HG03159 (cell line): ENCODE data around the gene OXTR.
"Not testable (repeated sequence)": the region's sequence is repeated elsewhere in the genome, so short reads cannot be mapped to it uniquely, and the experiment has no call there.

Experiments used
- ATAC-seq: cut with Tn5 transposase; IDR thresholded peaks from one replicate; pipeline ENCODE4 v1.9.1; 2021; ENCODE audit warnings: mild to moderate bottlenecking, moderate library complexity; ENCODE audit not compliant: unreplicated experiment

The OXTR gene

DNA sequence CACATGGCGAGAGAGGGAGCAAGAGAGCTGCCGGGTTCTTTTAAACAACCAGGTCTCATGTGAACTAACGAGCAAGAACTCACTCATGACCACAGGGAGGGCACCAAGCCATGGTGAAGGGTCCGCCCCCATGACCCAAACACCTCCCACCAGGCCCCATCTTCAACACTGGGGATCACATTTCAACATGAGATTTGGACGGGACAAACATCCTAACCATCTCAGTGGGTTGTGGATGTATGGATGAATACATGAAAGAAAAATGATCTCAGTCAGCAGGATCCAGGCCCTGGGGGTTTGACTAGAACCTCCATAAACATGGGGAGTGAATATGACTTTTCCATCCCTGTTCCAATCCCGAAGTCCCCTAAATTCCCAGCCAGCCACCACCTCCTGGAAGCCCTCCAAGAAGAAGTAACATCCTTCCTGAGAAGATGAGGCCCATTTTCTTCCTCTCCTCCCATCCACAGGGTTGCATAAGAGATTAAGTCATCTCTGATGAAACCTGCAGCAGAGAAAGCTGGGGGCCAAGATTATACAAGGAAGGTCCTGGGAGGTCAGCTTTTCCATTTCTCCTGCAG lies 26.3 kb downstream of the OXTR start:
- ATAC-seq, result no peak

DNA sequence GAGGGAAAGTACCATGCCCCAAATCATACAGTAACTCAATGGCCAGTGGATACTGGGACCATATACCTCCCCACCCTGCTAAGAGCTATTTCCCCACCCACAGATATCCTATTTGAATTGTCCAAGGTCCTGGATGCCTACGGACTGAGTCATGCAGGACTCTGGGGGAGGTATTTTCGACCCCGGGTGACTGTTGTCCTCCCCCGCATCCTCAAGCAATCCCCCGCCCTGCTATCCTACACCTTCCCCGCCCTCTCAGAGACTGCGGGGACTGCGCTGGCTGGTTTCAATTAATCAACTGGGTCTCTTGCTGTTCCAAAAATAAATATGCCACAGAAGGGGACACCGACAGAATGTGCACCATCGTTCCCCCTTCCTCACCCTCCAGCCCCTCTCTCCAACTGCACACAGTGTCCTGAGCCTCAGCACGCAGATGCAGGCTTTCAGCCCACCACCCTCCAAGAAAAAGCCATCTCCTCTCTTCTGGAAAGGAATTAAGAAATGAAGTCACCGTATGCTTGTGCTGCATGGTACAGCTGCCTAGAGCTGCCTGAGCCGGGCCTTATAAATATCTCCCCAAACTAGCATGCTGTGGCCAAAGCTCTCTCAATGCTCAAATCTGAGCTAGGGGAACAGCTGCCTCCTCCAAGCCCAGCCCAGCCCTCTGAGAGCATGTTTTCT lies 27.7 kb downstream of the OXTR start:
- ATAC-seq, result no peak

DNA sequence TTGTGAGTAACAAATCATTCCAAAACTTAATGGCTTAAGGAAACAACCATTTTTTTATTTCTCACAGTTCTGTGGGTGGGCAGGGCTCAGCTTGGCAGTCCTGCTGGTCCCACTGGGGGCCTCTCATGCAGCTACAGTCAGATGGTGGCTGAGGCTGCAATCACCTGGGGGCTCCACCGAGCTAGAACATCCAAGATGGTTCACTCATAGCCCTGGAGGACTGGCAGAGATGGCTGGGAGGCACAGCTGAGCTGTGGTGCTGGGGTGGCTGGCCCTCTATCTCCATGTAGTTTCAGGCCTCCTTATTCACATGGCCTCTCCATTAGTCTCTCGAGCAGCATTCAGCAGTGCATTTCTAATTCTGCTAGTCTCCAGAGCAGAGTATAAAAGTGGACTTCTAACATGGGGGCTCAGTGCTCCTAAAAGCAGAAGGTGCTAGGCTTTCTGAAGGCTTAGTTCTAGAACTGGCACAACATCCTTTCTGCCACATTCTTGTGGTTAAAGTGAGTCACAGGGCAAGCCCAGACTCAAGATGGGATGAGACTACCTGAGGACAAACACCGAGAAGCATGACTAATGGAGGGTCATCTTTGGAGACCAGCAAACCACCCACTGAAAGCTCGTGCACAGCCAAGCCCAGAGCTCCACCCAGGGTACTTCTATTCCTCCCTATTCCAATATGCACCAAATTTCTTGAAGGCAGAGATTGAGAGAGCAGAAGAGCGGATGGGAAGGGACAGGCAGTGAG lies 29.5 kb downstream of the OXTR start:
- ATAC-seq, result no peak

DNA sequence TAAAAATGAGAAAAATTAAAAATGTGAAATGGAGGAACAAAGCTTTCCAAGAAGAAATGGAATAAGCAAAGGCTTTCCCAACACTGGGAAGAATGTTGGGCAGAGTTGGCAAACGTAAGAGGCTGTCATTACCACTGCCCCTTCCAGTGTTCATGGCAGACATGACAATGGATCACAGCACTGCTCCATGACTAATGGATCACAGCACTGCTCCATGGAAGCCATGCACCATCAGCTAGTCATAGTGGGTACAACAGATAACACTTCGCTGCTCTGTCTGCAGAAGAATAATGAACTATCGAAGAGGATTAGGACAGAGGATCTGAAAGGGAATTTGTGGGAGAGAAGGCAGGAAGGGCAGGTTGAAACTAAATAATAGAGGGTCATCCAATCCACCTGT lies 30.8 kb downstream of the OXTR start:
- no peak for ATAC-seq

DNA sequence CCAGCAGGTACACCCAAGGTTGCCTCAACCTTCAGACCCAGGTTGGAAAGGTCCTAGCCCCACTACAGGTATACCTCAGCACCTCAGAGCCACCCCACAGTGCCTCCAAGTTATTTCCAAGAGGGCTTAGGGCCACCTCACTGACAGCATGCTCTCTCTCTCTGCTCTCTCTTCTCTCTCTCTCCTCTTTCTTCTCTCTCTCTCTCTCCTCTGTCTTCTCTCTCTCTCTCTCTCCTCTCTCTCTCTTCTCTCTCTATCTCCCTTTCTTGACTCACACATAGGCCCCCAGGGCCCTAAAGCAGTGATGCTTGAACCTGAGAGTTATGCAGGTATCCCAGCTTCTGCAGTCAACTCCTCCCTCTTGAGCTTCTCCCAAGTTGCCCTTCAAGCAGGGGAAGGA lies 31.6 kb downstream of the OXTR start:
- ATAC-seq, result no peak

DNA sequence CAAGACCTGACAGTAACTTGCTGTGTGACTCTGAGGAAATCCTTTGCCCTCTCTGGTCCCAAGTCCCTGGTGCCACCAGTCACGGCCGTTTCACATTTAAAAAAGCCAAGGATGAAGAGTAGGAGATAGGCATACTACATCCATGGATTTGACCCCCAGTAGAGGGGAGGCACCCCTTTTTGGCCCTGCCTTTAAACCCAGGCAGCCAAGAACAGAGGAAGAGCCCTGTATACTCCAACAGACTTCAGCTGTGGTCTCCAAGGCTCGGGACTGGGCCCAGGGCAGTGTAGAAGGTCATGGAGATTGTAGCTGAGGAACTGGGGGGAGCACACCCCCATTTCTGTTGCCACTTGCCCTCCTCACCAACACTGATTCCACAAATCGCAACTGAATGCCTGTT lies 32.1 kb downstream of the OXTR start:
- ATAC-seq, result no peak

DNA sequence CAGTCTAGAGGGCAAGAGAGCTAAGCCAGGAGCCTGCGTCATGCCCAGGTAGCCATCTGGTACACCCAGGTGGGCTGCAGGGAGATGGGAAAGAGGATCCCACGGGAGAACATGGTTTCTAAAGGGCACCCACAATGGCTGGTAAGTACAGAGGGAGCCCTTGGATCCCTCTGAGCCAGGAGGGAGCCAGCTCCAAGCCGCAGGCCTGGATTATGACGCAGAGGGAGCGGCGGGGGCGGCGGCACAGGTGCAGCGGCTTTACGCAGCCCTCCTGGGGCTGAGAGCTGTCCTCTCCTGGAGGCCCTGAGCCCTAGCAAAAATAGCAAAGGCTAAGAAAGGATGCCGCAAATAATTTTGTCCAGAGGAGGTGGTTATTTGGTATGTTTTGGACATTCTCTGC lies 33.0 kb downstream of the OXTR start:
- no peak for ATAC-seq

DNA sequence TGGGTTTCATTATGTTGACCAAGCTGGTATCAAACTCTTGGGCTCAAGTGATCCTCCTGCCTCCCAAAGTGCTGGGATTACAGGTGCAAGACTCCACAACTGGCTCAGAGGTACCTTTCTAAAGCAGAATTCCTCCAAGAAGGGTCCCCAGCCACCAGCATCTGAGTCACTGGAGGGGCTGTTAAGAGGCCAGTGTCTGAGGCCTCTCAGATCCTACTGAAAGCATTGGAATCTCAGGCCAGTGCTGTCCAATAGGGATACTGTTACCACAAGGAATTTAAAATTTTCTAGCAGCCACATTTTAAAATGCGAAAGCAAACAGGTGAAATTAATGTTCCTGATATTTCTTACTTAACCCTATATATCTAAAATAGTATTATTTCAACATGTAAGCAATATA lies 34.5 kb downstream of the OXTR start:
- no peak for ATAC-seq

DNA sequence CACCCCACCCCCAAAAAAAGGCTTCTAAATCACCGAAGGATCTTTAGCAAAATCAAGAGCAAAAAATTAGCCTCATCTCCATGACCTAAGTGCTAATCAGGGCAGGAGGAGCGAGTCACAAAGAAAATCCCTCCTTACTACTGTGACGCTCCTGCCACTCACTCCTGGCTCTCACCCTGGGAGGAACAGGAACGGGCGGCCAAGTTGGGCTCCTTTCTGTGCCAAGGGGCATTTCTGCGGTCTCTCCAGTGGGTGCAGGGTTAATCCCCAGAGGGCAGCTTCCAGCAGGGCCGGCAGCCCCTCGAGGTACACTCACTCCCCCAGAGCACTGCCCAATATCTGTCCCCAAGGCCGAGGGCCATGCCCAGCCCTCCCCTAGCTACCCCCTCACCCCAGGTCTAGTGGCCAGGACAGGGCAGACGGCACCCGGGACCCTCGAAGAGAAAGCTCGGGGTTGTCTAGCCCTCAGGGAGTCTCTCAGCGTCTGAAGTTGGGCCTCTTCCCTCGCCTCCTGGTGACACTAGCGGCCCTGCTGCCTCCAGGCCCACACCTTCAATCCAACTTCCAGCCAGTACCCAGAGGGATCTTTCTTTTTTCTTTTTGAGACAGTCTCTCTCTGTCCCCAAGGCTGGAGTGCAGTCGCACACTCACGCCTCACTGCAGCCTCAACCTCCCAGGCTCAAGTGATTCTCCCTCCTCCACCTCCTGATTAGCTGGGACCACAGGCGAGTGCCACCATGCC lies 35.1 kb downstream of the OXTR start:
- ATAC-seq, result no peak

DNA sequence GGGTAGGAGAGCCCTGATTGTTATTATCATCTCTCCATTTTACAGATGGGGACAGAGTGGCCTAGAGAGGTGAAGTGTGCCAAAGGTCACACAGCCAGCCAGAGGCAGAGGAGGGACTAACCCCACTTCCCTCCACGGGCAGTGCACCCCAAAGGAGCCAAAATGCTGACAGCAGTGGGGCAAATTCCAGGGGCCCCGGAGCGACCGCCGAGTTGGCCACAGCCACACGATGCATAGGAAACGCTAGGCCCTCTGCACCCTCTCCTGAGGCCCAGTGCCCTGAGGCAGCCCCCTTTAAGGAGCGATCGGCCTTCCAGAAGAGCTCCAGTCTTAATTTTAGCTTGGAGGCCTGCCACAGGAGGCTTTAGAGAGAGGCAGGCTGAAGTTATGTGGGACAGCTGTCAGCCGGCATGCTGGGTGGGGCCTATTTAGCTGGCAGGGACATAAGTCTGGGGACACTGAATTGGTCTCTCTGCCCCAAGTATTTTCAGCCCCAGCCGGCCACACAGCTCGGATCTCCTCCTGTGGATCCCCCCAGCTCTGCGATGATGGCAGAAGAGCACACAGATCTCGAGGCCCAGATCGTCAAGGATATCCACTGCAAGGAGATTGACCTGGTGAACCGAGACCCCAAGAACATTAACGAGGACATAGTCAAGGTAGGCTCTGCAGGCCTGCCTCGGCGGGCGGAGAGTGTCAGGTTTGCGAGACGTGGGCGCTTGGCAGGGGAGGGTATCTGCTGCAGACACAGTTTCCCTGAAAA lies 35.9 kb downstream of the OXTR start, which contains the start of gene CAV3:
CAV3 (plus strand) TSS at position 471 of the 763 bp plus-strand sequence; CDS start at position 546, 75 bp downstream.
- no peak for ATAC-seq

DNA sequence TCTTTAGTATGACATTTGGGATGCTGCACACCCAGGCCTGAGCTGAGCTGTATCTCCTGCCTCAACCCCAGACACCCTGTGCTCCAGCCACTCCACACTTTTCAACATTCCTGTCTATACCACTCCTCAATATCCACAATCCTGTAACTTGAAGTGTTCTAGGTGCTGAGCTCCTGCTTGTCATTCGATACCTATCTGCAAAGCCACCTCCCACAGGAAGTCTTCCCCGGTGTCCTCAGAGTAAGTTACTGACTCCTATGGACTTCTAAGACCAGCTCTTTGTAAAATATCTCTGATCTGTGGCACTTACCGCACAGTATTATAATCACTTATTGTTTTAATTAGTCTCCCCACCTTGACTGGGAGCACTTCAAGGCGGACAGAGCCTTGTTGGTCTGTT lies 37.0 kb downstream of the OXTR start:
- no peak for ATAC-seq

DNA sequence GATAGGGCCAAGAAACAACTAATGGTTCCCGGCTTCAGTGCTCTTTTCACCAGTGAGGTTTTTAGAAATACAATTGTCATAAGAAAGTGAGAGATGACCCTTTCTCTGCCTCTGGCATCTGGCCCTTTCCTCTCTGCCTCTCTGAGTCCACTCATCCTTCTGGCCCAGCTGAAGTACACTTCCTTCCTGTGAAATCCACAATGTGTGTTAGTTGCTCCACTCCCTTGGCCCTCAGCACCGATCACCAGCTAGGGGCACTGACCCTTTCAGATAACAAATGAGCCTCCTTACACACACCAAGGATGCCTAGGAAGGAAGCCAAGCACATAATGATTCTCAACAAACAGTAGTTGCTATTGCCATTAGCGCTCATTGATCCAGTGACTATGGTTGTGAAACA lies 38.8 kb downstream of the OXTR start:
- ATAC-seq, result no peak

DNA sequence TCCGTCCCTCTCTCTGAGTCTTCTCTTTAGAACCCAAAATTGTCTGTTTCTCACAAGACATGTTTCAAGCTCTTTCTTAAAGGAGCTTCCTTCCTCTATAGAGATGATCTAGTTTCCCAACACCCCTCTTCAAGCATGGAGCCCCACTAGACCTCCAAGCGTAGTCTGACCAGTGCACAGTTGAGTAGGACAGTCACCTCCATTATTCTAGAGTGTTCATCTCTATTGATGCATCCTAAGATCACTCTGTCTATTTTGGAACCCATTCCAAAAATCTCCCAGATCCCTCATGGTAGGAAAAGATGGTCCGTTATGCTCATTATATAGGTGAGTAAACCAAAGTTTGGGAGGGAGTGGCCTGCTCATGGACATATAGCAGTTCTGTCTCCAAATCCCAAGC lies 39.9 kb downstream of the OXTR start:
- ATAC-seq, result no peak

DNA sequence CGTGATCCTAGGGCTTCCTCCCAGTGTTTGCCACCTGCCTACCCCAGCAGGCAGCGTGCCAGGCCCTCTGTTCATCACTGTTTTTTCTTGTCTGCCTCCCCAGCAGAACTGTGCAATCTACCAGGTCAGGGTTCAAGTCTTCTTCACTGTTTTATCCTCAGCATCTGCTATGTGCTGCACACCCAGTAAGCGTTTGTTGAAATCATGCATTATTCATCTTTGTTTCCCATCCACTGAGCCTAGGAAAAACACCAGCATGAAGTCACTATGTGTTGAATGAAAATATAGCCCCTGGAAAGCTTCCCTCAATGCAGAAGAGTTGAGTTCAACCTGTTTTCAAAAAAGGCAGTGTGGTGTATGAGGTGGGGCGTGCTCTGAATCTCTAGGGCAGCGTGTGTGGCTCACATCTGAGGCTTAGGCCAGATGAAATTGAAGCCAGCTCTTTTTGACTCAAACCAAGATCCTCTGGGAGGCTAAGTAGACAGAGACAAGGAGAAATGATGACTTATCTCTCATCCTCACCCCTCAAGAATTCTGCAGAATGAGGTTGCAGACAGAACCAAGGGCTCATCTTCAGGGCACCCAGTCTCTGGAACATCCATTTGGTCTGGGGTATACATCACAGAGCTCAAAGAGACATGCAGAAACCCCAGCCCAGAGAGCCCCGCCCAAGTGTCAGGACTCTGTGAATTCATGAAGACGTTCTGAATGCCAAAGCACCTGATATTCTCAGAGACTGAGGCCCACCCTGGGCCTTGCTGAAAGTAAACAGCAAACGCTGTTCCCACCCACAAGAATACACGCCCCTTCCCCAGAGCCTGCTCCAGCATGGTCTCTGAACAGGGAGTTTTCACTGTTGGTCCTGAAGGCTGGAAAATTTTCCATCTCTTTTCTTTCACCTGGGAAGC lies 41.6 kb downstream of the OXTR start:
- ATAC-seq, result no peak

DNA sequence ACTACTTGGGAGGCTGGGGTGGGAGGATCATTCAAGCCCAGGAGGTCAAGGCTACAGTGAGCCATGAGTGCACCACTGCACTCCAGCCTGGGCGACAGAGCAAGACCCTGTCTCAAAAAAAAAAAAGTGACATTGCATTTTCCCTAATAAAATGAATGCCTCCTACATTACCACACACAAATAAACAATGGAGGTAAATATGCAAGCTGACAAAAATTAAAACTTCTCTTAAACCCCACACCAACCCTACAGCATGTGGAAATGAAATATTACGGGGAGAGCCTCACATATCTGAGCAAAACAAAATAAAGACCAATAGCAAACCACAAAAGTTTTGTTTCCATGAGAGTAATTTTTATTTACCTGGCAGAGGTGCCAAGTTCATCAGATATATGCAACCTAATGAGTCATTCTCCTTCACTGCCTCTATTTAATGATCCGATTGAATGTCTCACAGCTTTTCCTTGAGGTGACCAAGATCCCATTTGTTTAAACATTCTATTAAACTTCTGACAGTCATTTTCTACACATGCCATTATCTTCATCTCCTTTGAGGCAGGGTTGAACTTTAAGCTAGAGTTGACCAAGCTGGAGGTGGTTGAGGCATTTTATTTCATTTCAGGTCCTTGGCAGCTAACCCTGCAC lies 45.2 kb downstream of the OXTR start:
- ATAC-seq, result no peak

DNA sequence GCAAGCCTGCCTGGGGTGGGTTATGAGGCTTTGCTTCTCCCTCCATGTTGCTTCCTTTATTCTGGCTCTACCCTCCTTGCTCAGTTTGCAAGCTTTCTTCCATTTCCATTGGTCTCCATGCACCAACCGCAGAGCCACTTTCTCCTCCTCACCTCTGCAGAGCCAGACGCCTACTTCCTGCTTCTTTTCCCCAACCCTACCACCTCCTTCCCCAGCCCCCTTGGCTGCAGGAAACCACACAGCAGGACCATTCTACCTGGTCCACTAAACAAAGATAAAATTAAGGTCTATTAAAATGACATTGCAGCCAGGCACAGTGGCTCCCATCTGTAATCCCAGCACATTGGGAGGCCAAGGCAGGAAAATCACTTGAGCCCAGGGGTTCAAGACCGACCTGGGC lies 45.8 kb downstream of the OXTR start:
- no peak for ATAC-seq

DNA sequence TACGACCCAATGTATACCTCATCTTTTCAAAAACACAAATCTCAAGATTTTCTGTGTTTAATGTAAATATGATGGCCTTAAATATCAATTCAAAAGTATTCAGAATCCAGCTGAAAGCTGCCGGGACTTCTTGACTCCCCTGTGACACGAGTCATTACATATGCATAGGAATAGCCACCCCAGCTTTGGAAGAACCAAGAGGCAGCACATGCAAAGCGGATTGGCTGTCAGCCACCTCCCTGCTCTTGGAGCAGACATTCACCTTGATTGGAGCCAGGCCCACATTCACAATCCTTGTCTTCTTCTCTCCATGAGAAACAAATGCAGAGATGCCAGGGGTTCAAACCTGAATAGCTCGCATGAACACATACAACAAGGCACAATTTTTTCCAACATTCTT lies 46.6 kb downstream of the OXTR start:
- no peak for ATAC-seq

DNA sequence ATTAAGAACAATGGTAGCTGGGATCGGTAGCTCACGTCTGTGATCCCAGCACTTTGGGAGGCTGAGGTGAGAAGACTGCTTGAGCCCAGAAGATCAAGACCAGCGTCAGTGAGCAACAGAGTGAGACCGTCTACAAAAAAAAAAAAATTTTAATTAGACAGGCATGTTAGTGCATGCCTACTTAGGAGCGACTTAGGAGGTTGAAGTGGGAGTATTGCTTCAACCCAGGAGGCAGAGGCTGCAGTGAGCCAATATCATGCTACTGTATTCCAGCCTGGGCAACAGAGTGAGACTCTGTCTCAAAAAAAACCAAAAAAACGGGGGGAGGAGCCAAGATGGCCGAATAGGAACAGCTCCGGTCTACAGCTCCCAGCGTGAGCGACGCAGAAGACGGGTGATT lies 53.7 kb downstream of the OXTR start:
- not testable (repeated sequence) for ATAC-seq
